ENCODE results near the gene ATAD3B. TPM values are rescaled to one million over a fixed set of nuclear protein-coding genes. Genes with fewer than 3 reads are reported as not detected.

ATAD3B gene
- total RNA-seq, 2 donors from 2014 or later: 2.7 to 5.7 TPM

DNA sequence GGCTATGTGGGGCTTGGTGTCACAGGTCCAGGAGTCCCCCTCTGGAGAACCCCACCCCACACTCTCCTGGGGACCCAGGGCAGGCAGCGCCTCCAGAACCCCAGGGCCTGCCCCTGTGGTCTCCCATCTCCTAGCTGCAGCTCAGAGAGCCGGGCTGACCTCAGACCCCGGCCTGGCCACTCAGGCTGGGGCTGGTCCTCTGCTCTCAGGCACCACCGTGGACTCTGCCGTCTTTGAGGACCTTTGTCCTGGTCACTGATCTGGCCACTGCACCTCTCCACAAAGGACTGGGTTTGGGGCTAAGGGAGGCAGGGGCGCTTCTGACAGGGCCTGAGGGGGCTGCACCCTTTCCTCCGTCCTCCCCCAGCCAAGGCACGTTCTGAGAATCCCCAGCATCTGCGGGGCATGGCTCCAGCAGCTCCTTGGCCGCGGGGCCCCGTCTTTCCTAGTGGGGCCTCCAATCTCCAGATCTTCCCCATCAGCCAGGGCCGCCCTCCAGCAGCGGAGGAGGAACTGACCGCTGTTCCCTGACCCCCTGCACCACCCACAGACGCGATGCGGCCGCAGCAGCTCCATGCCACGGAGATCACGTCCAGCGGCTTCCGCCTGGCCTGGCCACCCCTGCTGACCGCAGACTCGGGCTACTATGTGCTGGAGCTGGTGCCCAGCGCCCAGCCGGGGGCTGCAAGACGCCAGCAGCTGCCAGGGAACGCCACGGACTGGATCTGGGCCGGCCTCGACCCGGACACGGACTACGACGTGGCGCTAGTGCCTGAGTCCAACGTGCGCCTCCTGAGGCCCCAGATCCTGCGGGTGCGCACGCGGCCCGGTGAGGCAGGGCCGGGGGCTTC is 32.8 kb upstream of the ATAD3B start:
- no peaks in the 10 kb centered on the region for H3K36me3 ChIP-seq
- DNase-seq (ENCODE audit: low spot score): no peak
- peaks cover 0 to 48% of the 10 kb centered on the region in 2 donors for H3K4me1 ChIP-seq
- H3K27ac ChIP-seq: no peak overlapping the region
- no peaks in the 10 kb centered on the region for H3K9me3 ChIP-seq
- H3K4me3 ChIP-seq: no peak overlapping the region
- TF ChIP-seq, protein P1, sequence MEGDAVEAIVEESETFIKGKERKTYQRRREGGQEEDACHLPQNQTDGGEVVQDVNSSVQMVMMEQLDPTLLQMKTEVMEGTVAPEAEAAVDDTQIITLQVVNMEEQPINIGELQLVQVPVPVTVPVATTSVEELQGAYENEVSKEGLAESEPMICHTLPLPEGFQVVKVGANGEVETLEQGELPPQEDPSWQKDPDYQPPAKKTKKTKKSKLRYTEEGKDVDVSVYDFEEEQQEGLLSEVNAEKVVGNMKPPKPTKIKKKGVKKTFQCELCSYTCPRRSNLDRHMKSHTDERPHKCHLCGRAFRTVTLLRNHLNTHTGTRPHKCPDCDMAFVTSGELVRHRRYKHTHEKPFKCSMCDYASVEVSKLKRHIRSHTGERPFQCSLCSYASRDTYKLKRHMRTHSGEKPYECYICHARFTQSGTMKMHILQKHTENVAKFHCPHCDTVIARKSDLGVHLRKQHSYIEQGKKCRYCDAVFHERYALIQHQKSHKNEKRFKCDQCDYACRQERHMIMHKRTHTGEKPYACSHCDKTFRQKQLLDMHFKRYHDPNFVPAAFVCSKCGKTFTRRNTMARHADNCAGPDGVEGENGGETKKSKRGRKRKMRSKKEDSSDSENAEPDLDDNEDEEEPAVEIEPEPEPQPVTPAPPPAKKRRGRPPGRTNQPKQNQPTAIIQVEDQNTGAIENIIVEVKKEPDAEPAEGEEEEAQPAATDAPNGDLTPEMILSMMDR (IDR thresholded peaks at IDR 0.05): no peak
- H3K27me3 ChIP-seq: no peaks in the 10 kb centered on the region

DNA sequence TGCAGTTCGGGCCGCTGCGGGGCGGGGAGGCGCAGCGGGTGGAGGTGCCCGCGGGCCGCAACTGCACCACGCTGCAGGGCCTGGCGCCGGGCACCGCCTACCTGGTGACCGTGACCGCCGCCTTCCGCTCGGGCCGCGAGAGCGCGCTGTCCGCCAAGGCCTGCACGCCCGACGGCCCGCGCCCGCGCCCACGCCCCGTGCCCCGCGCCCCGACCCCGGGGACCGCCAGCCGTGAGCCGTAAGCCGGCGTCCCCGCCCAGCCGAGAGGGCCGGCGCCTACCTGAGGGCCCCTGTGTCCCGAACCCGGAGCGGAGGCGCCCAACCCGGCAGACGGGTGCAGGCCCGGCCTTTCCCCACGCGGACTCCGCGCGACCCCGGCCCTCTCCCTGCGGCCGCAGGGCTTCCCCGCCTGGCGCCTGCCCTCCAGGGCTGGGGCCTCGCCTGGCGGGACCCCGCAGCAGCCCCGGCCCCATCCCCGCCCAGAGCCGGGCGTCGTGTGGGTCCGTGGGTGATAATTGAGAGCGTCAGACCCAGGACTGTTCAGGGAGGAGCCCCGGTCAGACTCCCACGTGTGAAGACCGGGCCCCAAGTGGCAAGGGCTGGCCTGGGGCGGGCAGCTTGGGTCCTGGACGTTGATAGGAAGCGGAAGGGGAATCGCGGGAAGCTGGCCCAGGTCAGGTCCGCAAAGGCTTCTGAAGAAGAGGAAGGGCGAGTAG is 31.9 kb upstream of the ATAD3B start:
- no peaks in the 10 kb centered on the region for H3K9me3 ChIP-seq
- peaks cover 0 to 38% of the 10 kb centered on the region in 2 donors for H3K4me1 ChIP-seq
- no peak for DNase-seq (ENCODE audit: low spot score)
- no peak overlapping the region for H3K4me3 ChIP-seq
- no peaks in the 10 kb centered on the region for H3K27me3 ChIP-seq
- no peaks in the 10 kb centered on the region for H3K36me3 ChIP-seq
- TF ChIP-seq, protein P1 (IDR thresholded peaks at IDR 0.05): no peak
- no peak overlapping the region for H3K27ac ChIP-seq

DNA sequence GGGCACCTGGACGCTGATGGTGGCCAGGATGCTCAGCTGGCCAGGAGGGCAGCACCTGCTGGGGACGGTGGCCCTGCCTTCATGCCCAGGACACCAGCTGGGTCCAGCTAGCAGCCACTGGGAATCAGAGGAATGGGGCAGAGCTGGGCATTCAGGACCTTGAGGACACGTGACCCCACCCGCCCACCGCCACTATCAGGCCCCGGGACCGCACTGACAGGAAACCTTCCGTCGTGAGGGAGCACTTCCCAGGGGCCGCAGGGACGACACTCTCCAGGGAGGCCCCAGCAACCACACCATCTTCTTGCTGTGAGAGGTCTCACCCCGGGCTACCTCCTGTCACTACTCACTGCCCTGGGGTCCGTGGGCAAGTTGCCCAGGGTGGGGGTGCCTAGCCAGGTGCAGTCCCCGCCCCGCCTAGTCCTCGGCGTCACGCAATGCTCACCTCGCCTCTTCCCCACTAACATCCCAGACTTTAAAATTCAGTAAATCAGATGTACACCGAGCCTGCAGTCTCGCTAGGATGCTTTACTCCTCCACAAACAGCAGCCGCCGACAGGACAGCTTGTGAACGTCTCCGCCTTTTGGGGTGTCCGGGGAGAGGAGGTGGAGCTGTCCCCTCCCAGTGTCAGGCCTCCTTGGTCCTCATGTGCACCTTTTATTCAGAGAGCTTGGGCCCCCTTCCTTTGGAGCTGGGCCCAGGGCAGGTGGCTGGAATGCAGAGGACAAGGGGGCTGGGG is 31.1 kb upstream of the ATAD3B start:
- no peaks in the 10 kb centered on the region for H3K9me3 ChIP-seq
- no peak for DNase-seq (ENCODE audit: low spot score)
- H3K4me3 ChIP-seq: no peak overlapping the region
- TF ChIP-seq, protein P1 (IDR thresholded peaks at IDR 0.05): no peak
- H3K4me1 ChIP-seq: peaks cover 0 to 31% of the 10 kb centered on the region in 2 donors
- H3K27ac ChIP-seq: no peak overlapping the region
- no peaks in the 10 kb centered on the region for H3K27me3 ChIP-seq
- H3K36me3 ChIP-seq: no peaks in the 10 kb centered on the region

DNA sequence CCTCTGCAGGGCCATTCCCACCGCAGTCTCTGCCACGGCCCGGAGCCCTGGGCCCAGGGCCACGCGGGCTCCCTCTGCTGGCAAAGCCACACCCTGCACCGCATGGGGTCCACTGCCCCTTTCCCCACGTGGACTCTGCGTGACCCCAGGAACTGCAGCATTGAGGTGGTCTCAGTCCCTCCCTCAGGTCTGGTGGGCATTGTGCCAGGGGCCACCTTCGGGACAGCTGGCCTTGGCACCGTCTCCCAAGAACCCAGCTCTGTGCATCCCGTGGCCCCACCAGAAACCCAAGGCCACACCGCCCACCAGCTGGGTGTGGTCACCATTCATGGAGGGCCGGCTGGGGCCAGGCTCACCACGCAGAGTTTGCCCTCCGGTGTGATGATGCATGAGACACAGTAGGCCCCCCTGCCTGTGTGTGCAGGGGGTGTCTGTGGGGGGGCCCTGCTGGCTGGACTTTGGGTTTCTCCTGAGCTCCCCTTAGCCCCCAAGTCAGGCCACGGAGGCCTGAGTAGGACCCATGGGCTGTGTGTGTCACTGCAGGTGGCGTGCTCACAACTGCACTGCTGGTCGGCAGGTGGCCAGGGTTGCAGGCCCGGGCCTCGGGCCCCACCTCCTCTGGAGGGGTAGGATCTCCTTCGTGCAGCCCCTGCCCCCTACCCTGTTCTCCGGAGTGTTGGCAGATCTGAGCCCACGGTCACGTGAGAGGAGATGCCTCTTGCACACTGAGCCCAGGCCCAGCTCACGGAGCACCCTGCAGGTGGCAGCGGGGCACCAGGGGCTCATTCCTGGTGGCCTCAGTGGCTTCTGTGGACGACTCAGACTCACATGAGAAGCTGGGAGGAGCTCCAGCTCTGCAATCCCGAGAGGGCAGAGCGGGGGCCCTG is 30.3 kb upstream of the ATAD3B start:
- TF ChIP-seq, protein P1 (IDR thresholded peaks at IDR 0.05): peak; percentile 83 to 93
- Histone ChIP-seq H3K4me3 (no peak overlapping the region), H3K36me3 (no peaks in the 10 kb centered on the region), H3K27me3 (no peaks in the 10 kb centered on the region), H3K4me1 (peaks cover 0 to 25% of the 10 kb centered on the region in 2 donors), H3K9me3 (no peaks in the 10 kb centered on the region), H3K27ac (no peak overlapping the region)
- no peak for DNase-seq (ENCODE audit: low spot score)

All from right atrium auricular region (tissue), 2 donors.